Sigmoid colon (tissue), 4 donors: ENCODE data around the gene INO80D.

ENCODE experiments used
- EP300 ChIP-seq, 4 donors: sonication (generic); formaldehyde crosslinking; IDR thresholded peaks; one replicate each; pipeline ENCODE4 v1.6.1; 2017; ENCODE audit warnings: antibody characterized with exemption in 4 of 4
- POLR2A ChIP-seq, 2 donors: fragments of 450-650 bp; IDR thresholded peaks; one replicate each; pipeline ENCODE4 v1.6.1; 2016; ENCODE audit warnings: antibody characterized with exemption in 2 of 2, mild to moderate bottlenecking in 2 of 2, moderate library complexity in 2 of 2
- POLR2AphosphoS5 ChIP-seq, 4 donors: sonication (generic); formaldehyde crosslinking; IDR thresholded peaks; one replicate each; pipeline ENCODE4 v1.6.1; 2017; ENCODE audit warnings: antibody characterized with exemption in 4 of 4
- TF ChIP-seq, protein P1 (sequence below), 4 experiments: fragments of 450-650 bp in 3 of 4; fragments of 200-600 bp in 1 of 4; IDR thresholded peaks; one replicate each; pipeline ENCODE4 v1.5.1; 2016 to 2019; ENCODE audit warnings: antibody characterized with exemption in 4 of 4, mild to moderate bottlenecking in 3 of 4, moderate library complexity in 2 of 4

GRCh38 chr2:206105038-206105437 lies 19.1 kb upstream of the INO80D start:
- TF ChIP-seq, protein P1, sequence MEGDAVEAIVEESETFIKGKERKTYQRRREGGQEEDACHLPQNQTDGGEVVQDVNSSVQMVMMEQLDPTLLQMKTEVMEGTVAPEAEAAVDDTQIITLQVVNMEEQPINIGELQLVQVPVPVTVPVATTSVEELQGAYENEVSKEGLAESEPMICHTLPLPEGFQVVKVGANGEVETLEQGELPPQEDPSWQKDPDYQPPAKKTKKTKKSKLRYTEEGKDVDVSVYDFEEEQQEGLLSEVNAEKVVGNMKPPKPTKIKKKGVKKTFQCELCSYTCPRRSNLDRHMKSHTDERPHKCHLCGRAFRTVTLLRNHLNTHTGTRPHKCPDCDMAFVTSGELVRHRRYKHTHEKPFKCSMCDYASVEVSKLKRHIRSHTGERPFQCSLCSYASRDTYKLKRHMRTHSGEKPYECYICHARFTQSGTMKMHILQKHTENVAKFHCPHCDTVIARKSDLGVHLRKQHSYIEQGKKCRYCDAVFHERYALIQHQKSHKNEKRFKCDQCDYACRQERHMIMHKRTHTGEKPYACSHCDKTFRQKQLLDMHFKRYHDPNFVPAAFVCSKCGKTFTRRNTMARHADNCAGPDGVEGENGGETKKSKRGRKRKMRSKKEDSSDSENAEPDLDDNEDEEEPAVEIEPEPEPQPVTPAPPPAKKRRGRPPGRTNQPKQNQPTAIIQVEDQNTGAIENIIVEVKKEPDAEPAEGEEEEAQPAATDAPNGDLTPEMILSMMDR (IDR thresholded peaks at IDR 0.05) = no peak
- TF ChIP-seq POLR2A (IDR thresholded peaks at IDR 0.05) (no peak), POLR2AphosphoS5 (IDR thresholded peaks at IDR 0.05) (no peak), EP300 (IDR thresholded peaks at IDR 0.05) (no peak)
